ENCODE measurements around the gene MAPK14. TPM values are rescaled to one million over a fixed set of nuclear protein-coding genes. Genes with fewer than 3 reads are reported as not detected.
"Not testable (repeated sequence)": the region's sequence is repeated elsewhere in the genome, so short reads cannot be mapped to it uniquely, and the experiment has no call there.

The MAPK14 gene
- total RNA-seq, 1 donor from 2014 or later = 46.2 TPM

DNA sequence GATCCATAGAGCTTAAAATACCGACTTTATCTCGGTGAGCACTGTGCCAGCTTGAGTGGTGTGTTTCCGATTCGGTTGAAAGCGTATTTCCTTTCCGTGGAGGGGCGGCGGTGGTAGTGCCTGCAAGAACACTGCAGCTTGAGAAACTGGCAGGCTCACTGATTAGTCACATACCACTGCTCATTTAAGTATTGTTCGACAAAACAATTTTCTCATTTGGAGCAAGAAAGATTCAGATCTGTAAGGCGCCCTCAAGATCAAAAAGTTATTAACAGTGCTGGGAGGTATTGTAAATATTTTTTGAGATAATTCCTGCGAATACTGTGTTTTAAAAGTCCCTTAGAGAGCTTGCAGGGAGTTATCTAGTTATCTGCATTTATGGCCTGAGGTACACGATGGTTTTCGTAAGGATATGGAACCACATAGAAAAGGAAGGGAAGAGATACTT, 1.3 kb downstream of the MAPK14 start:
- Mint-ChIP-seq H3K27me3 (ENCODE audit: unreplicated experiment) (peaks cover 12% of the 10 kb centered on the region), H3K9me3 (ENCODE audit: unreplicated experiment) (peaks cover 18% of the 10 kb centered on the region), H3K27ac (ENCODE audit: unreplicated experiment) (peak overlapping the region; percentile 96), H3K36me3 (ENCODE audit: unreplicated experiment) (no peaks in the 10 kb centered on the region), H3K4me1 (ENCODE audit: low read depth, unreplicated experiment) (peaks cover 19% of the 10 kb centered on the region), H3K4me3 (ENCODE audit: unreplicated experiment) (peak overlapping the region; percentile 99)
- TF ChIP-seq, protein P1, sequence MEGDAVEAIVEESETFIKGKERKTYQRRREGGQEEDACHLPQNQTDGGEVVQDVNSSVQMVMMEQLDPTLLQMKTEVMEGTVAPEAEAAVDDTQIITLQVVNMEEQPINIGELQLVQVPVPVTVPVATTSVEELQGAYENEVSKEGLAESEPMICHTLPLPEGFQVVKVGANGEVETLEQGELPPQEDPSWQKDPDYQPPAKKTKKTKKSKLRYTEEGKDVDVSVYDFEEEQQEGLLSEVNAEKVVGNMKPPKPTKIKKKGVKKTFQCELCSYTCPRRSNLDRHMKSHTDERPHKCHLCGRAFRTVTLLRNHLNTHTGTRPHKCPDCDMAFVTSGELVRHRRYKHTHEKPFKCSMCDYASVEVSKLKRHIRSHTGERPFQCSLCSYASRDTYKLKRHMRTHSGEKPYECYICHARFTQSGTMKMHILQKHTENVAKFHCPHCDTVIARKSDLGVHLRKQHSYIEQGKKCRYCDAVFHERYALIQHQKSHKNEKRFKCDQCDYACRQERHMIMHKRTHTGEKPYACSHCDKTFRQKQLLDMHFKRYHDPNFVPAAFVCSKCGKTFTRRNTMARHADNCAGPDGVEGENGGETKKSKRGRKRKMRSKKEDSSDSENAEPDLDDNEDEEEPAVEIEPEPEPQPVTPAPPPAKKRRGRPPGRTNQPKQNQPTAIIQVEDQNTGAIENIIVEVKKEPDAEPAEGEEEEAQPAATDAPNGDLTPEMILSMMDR (IDR thresholded peaks at IDR 0.05; ENCODE audit: partially characterized antibody, unreplicated experiment) = no peak
- DNase-seq = peak; percentile 45

DNA sequence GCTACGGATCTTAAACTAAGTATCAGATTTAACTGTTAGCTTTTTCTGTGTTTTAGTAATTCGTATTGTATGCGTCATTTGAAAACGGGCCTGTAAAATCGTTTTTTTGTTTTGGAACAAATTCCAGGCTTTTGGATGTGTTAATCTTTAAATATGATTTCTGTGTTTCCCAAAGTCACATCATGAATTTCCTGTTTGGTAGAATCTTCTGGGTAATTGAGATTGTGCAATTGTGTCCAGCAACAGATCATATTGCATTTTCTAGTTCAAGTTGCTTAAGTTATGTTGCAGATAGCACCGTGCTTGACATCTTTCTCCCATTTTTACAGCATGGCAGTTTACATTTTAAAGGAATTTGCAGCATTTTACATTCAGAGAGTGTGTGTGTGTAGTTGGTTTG, 1.9 kb downstream of the MAPK14 start:
- Mint-ChIP-seq H3K9me3 (ENCODE audit: unreplicated experiment) (peaks cover 18% of the 10 kb centered on the region), H3K4me3 (ENCODE audit: unreplicated experiment) (peak overlapping the region; percentile 99), H3K27ac (ENCODE audit: unreplicated experiment) (peak overlapping the region; percentile 96), H3K4me1 (ENCODE audit: low read depth, unreplicated experiment) (peaks cover 17% of the 10 kb centered on the region), H3K36me3 (ENCODE audit: unreplicated experiment) (no peaks in the 10 kb centered on the region), H3K27me3 (ENCODE audit: unreplicated experiment) (peaks cover 12% of the 10 kb centered on the region)
- TF ChIP-seq, protein P1 (IDR thresholded peaks at IDR 0.05; ENCODE audit: partially characterized antibody, unreplicated experiment) = no peak
- no peak for DNase-seq

DNA sequence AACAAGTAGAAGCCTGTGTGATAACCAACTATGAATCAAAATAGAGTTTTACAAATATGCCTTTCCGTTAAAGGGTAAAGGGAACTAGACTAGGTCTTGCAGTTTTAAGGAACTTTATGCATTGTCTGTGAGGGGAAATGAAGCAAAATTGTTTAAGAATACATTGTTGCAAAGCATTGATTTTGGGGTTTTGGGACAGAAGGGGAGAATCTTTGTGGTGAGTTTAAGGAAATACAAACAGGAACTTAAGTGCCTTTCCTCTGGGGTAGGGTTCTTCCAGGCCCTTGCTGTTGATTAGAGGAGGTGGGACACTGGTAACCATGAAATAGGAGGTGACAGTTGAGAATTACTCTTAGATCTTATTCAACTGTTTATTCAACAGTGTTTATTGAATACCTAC, 4.7 kb downstream of the MAPK14 start:
- peaks cover 7% of the 10 kb centered on the region for H3K27me3 Mint-ChIP-seq (ENCODE audit: unreplicated experiment)
- H3K4me3 Mint-ChIP-seq (ENCODE audit: unreplicated experiment) = no peak overlapping the region

DNA sequence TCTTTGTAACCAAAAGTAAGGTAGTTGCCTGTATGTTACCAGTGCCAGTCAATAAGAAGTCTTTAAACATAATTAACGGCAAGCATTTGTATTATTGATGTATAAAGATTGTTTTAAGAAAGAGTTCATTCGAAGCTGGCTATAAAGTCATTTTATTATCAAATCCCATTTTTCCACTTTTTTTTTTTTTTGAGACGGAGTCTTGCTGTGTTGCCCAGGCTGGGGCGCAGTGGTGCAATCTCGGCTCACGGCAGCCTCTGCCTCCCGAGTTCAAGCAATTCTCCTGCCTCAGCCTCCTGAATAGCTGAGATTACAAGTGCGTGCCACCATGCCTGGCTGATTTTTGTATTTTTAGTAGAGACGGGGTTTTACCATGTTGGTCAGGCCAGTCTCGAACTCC, 5.5 kb downstream of the MAPK14 start:
- H3K36me3 Mint-ChIP-seq (ENCODE audit: unreplicated experiment); H3K4me3 Mint-ChIP-seq (ENCODE audit: unreplicated experiment); H3K27me3 Mint-ChIP-seq (ENCODE audit: unreplicated experiment); DNase-seq; H3K27ac Mint-ChIP-seq (ENCODE audit: unreplicated experiment); H3K9me3 Mint-ChIP-seq (ENCODE audit: unreplicated experiment): not testable (repeated sequence)
- H3K4me1 Mint-ChIP-seq (ENCODE audit: low read depth, unreplicated experiment) = peaks cover 10% of the 10 kb centered on the region

More for the DNA sequence above, 4.7 kb downstream of the MAPK14 start:
- H3K4me1 Mint-ChIP-seq (ENCODE audit: low read depth, unreplicated experiment) = peaks cover 10% of the 10 kb centered on the region
- H3K27ac Mint-ChIP-seq (ENCODE audit: unreplicated experiment) = no peak overlapping the region
- H3K36me3 Mint-ChIP-seq (ENCODE audit: unreplicated experiment) = no peaks in the 10 kb centered on the region
- DNase-seq = no peak
- TF ChIP-seq, protein P1 (IDR thresholded peaks at IDR 0.05; ENCODE audit: partially characterized antibody, unreplicated experiment) = no peak
- peaks cover 9% of the 10 kb centered on the region for H3K9me3 Mint-ChIP-seq (ENCODE audit: unreplicated experiment)

DNA sequence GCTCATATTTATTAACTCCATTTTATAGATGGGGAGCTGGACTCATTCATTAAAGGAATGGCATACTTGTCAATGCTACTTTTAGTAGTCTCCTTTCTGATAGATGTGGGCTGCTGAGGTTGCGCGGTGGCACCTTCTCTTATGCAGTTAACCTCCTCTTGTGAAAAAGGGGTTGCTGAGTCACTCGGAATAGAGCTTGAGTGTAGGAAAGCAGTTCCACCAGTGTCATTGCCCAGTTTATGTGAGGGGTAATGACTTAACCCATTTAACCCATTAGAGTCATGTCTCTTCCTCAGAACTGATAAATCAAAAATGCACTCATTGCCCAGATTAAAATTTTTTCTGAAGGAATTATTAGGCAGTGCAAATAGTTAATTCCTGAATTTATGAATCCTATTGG, 6.3 kb downstream of the MAPK14 start:
- Mint-ChIP-seq H3K27me3 (ENCODE audit: unreplicated experiment) (no peaks in the 10 kb centered on the region), H3K9me3 (ENCODE audit: unreplicated experiment) (peaks cover 2% of the 10 kb centered on the region), H3K4me3 (ENCODE audit: unreplicated experiment) (no peak overlapping the region), H3K36me3 (ENCODE audit: unreplicated experiment) (no peaks in the 10 kb centered on the region), H3K4me1 (ENCODE audit: low read depth, unreplicated experiment) (peaks cover 9% of the 10 kb centered on the region), H3K27ac (ENCODE audit: unreplicated experiment) (no peak overlapping the region)
- DNase-seq = no peak
- TF ChIP-seq, protein P1 (IDR thresholded peaks at IDR 0.05; ENCODE audit: partially characterized antibody, unreplicated experiment) = no peak

Data from glutamatergic neuron (in vitro differentiated cells).